HG03103 (cell line): ENCODE results near the gene VSTM2B.
"Not testable (repeated sequence)": the region's sequence is repeated elsewhere in the genome, so short reads cannot be mapped to it uniquely, and the experiment has no call there.

Source experiments
- ATAC-seq: cut with Tn5 transposase; IDR thresholded peaks from one replicate; pipeline ENCODE4 v1.9.1; 2021; ENCODE audit warnings: low read depth; ENCODE audit not compliant: unreplicated experiment

VSTM2B gene

DNA sequence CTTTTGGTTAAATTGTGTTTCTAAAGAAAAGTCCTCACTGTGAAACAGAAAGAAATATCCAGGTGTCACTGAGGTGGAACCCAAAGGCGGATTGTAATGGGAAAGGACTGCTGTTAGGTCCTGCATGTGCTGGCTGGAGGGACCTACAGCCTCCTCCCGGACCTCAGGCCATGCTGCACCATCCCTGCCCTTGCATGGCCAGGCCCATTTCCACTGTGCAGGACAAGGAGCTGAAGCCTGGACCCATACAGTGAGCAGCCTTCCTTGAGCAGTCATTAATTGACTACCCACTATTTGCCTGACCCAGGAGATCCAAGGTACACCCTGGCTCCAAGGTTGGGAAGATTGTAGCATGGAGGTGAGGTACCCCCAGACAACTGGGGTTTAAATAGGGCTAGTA is 17.6 kb downstream of the VSTM2B start:
- no peak for ATAC-seq

DNA sequence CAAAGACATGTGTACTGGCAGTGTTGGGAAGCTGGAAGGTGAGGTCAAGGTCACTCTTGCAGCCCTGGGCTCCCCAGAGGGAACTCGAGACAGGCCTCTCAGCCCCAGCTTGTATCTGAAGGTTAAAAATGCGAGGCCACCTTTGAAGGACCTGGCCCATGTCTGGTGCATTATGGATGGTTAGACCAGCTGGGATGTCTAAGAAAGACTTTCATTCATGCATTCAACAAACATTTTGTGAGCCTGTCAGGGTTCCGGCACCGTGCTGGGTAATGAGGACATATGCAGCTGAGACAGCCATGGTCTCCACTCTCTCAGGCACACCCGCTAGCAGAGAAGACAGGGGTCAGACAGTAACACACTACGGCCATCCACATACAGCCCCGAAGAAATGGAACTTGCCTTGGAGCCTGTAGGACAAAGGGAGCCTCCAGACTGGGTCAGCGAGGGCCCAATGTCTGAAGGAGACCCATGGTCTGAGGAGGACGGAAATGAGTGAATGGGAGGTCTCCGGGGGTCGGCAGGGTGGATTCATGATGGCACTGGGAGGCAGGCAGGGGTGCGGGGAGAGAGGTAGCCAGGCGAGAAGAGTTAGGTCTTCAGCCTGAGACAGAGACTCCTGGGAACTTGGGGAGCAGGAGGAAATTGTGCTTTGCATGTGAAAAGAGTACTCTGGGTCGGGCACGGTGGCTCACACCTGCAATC is 19.0 kb downstream of the VSTM2B start:
- ATAC-seq, result no peak

DNA sequence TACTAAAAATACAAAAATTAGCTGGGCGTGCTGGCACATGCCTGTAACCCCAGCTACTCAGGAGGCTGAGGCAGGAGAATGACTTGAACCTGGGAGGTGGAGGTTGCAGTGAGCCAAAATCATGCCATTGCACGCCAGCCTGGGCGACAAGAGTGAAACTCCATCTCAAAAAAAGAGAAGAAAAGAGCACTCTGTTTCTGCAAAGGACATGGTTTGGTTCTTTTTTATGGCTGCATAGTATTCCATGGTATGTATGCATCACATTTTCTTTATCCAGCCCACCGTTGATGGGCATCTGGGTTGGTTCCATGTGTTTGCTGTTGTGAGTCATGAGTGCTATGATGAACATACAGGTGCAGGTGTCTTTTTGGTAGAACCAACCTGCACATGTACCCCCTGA is 19.7 kb downstream of the VSTM2B start:
- ATAC-seq, result not testable (repeated sequence)

DNA sequence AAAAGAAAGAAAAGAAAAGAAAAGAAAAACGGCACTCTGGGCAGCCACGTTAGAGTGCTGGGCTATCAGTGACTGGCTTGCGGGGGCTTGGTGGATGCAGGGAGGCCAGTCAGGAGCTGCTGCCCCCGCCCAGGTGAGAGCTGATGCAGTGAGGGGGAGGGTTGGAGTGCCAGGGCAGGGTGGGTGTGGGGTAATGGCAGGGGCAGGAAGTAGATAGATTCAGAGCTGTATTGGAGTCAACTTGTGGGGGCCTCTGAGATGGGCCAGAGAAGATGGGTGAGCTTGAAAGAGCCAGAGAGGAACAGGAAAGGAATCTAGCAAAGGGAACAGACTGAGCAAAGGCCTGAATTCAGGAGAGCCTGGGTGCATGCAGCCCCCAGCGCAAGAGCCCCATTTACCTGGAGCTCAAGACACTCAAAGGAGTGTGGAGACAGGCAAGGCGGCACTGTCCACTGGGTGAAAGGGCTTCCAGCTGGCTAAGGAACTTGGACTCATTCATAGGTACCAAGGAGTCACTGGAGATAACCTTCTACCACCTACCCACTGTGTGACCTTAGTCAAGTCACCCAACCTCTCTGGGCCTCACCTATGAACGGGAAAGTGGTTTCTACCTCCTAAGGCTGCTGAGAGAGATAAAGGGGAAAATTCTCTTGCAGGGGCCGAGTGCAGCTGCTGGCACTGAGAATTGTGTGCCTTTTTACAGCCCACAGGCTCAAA is 20.2 kb downstream of the VSTM2B start:
- no peak for ATAC-seq

DNA sequence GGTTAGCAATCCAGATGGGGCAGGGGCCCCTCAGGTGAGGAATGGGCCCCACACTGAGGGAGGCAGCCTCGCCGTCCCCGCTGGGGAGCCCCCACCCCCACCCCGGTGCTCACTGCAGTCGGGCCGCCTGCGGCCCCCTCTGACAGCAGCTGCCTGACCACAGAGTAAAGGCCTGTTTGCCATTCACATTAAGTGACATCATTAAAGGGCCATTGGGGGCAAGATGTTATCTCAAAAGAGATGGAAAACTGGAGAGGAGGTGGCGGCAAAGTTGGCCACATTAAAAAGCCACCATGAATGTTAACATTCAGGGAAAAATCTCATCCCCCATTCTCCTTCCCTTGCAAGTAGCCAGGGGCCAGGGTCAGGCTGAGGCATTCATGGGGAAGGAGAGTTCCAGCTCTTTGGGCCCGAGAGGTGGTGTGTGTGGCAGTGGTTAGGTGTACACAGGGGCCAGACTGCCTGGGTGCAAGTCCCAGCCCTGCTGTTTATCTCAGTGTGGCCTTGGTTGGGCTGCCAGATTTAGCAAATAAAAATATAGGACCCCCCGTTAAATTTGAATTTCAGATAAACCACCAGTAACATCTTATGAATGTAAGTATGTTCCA is 20.9 kb downstream of the VSTM2B start:
- no peak for ATAC-seq

DNA sequence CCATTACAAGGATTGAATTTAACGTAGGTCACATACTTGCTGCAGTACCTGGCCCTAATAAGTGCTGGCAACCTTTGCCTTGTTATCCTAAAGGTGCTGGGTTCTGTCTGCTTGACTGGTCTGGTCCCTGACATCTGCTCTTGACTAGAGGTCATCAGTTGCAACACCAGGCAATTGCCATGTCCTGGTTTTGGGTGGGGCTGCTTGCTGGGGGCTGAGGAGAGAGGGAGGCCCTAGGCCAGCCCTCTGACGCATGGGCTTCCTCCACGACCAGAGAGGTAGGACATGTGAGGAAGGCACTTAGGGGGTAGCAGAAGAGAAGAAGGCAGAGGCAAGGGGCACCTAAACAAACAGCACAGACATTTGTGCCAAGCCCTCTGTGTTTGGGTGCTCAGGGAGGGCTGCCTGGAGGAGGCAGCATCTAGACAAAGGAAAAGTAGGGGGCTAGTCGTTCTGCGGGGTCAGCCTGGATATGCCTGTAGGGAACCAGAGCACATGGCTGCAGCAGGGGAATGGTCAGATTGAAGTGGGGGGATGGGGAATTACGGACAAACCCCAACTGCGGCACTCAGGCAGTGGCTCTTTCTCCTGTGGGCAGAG is 21.7 kb downstream of the VSTM2B start:
- ATAC-seq, result no peak

DNA sequence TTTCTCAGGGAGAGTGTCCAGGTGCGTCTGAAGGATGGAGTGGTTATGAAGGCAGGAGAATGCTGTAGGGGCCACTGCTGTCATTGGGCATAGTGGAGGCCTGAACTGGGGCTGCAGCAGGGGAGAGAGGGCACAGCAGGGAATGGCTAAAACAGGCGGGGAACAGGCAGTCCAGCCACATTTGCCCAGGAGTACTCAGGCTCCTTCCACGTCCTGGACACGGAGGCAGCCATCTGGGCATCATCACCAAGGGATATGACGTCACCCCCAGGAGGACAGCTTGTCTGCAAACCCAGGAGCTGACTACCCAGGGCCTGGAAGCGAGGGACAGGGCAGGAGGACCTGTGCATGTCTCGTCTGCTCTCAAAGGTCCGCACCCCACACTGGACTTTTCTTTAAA is 22.2 kb downstream of the VSTM2B start:
- ATAC-seq, result no peak

DNA sequence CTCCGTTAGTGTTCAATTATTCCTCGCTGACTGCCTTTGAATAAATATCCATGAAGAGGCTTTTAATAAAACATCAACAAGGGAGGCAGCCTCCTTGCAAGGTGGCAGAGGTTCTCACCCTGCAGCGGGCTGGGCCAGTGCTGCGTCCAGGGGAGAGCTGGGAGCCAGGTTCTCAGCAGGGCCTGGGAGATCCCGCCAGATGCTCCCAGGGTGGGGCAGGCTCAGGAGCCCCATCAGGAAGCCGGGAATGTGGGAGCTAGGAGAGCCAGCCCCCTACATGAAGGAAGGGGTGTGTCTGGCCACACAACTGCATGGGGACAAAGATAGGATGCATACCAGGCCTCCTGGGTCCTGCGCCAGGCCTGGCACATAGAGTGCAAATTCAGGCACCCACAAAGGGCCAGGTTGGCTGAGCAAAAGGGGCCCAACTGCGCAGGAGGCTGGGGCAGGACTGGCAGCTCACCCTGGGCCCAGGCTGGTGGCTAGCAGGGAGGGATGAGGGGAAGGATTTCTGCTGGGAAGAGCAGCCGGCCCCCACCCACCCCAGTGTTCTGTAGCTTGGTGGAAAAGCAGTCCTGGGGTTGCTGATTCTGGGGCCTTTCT is 22.8 kb downstream of the VSTM2B start:
- ATAC-seq, result no peak

DNA sequence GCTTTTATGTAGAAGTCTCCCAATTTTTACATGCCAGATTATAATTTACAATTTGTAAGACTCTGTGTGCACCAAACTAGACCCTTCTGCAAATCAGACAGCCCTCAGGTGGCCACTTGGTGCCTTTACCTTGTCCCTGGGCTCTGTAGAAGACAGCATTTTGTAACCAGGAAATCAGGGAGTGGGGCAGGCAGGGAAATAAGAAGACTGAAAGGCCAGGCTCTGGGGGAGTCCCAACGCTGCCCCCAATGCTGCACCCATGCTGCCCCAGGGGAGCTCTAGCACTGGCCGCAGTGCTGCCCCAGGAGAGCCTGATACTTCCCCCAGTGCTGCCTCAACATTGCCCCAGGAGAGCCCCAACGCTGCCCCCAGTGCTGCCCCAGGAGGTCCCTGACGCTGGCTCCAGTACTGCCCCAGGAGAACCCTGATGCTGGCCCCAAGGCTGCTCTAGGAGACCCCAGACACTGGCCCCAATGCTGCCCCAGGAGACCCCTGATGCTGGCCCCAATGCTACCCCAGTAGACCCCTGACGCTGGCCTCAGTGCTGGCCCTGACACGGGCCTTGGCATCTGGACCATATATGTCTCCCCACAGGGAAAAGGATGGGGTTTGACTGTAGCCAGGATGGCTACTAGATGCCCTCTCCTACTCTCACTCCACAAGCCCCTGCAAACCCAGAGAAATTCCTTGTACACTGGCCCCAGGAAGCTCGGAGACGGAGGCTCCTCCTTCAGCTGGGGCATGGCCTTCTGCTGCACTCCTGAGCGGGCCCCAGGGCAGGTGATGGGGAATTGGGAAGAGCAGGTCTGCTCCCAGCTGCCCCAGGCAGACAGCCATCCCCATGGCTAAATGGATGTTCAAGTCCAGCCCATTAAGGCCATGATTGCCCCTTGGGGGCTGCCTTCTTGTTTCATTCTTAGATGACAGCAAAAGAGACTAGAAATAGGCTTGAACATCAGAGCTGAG is 23.6 kb downstream of the VSTM2B start:
- no peak for ATAC-seq

DNA sequence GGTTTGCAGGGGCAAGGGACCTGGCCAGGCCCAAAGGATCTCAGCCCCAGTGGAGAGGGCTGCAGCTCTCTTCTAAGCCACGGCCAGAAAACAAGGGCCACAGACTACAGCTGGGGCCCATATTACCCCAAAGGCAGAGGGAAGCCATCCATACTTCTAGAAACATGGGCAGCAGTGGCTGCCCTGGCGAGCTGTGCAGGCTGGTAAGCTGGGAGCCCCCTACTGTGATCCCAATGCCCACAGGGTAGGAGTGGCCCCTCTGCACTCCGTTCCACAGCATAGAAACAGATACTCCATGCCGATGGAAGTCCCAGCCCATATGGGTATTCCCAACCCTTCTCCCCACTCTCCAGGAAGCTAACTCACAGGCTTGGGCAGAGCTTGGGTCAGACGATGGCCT is 25.1 kb downstream of the VSTM2B start:
- no peak for ATAC-seq

DNA sequence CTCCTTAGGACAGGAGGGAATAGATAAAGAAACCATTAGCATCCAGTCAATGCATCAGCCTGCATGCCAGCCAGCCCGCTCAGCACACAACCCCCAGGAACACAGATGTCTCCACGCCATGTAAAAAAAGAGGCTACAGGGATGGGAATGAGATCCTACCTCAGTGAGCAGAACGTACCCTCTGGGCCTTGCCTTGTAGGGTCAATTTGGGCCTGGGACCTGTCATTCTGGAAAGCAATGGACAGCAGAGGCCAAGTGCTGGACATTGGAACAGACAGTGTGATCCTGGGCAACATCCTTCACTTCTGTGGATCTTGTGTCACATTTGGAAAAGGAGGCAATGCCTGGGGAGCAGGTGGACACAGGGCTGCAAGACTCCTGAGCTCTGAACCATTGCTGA is 26.0 kb downstream of the VSTM2B start:
- no peak for ATAC-seq

DNA sequence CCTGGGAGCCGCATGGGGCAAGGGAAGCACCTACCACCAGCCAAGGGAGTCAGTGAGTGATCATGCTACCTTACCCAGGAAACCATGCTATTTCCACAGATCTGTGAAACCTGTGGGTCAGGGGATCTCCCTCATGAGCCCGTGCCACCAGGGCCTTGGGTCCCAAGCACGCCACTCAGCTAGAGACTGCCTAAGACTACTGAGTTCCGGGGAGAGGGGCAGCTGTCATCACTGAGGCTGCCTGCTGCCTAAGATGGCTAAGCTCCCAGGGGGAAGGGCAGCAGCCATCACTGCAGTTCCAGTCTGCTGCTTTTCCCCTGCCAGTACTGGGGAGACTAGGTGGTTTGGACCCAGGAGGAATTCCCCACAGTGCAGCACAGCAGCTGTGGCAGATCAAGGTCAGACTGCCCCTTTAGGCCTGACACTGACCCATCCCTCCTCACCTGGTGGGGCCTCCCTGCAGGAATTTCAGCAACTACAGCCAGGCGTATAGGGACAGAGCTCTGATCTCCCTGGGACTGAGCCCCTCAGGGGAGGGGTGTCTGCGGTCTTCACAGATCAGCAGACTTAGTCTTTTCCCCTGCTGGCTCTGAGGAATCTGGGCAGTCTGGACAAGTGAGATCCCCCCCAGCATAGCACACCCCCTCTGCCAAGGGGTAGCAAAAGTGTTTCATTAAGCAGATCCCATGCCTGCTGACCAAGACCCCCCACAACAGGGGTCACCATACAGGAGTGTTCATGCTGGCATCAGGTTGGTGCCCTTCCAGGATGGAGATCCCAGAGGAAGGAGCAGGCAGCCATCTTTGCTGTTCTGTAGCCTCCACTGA is 26.9 kb downstream of the VSTM2B start:
- ATAC-seq, result no peak

DNA sequence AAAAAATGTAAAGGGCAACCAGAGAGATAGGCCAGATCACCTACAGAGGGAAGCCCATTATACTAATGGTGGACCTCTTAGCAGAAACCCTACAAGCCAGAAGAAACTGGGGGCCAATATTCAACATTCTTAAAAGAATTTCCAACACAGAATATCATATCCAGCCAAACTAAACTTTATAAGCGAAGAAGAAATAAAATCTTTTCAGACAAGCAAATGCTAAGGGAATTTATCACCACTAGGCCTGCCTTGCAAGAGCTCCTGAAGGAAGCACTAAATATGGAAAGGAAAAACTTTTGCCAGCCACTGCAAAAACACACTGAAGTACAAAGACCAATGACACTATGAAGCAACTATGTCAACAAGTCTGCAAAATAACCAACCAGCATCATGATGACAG is 28.4 kb downstream of the VSTM2B start:
- ATAC-seq, result no peak

DNA sequence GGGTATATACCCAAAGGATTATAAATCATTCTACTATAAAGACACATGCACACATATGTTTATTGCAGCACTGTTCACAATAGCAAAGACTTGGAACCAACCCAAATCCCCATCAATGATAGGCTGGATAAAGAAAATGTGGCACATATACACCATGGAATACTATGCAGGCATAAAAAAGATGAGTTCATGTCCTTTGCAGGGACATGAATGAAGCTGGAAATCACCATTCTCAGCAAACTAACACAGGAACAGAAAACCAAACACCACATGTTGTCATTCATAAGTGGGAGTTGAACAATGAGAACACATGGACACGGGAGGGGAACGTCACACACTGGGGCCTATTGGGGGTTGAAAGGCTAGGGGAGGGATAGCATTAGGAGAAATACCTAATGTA is 33.3 kb downstream of the VSTM2B start:
- ATAC-seq, result not testable (repeated sequence)

DNA sequence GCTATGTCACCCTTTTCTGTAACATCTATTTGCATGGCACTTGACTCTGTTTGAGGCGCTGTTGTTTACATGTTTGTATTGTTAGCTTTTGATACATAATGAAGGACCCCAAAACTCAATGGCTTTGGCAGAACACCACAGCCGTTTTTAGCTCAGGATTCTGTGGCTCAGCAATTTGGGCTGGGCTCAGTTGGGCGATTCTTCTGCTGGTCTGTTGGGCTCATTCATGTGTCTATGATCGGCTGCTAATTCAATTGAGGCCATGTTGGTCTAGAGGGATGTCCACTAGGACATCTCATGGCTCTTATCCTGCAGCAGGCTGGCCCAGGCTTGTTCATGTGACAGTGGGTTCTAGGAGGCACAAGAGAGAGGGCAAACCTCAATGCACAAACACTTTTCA is 33.9 kb downstream of the VSTM2B start:
- no peak for ATAC-seq

DNA sequence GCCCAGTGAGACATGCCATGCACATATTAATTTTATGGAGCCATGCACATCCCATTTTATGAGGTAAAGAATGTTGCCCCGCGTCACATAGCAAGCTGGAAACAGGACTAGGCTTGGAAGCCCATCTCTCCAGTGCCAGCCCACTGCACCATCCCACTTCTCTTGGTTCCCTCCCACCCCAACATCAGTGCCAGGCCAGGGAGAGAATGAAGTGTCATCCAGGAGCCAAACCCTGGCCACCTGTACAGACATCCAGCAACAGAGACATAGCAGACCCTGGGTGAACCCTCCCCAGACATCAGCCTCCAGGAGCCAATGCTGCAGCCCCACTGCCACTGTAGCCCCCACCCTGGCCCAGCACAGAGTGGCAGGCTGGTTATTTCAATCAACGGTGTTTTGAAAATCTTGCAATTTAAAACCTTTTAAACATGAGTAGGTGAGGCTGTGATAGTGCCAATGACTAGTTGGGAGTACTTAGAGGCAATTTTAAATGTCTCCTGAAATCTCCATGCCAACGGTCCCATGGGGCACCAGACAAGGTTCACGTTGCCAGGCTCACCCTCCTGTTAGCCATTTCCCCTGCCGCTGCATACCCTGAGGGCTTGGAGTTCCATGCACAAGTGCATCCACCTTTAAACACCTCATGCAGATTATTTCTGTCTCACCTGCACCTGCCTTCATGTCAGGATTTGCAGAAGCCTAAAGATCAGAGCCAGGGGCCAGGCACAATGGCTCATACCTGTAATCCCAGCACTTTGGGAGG is 34.7 kb downstream of the VSTM2B start:
- ATAC-seq, result no peak

DNA sequence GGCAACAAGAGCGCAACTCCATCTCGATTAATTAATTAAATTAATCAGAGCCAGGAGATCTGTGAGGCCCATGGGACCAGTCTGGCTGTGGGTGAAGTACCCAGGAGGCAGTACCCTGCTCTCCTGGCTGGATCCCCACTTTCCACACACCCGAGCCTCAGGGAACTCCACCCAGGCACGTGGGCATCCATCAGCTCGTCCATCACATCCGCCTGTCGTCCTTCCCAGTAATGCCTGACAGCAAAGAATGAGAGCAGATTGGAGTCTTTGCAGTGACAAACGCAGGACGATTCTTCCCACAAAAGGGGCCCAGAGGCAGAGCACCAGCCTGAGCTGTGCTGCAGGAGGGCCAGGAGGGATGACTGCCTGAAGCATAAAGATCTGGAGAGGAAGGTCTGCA is 35.8 kb downstream of the VSTM2B start:
- ATAC-seq, result no peak
